IMR-90 (cell line): ENCODE results near the gene EHBP1L1. TPM values are rescaled to one million over a fixed set of nuclear protein-coding genes. Genes with fewer than 3 reads are reported as not detected.

ENCODE experiments used
- ATAC-seq: fragments of 200-7000 bp; cut with Tn5 transposase; 2 replicates; pipeline ENCODE4 v1.9.1; 2020; ENCODE audit warnings: low read depth, mild to moderate bottlenecking, moderate library complexity
- BruUV-seq: library from RNA; stranded (reverse); fragments of 400-500 nt; replicated peaks from 2 replicates; lab custom pipeline; 2021; lab: Mats Ljungman, UMichigan
- CTCF ChIA-PET: fragments of 300-600 bp; formaldehyde crosslinking; extraction: SDS; loops from one replicate; lab custom pipeline; 2021; ENCODE audit warnings: antibody characterized with exemption; lab: Yijun Ruan, JAX
- POLR2A ChIA-PET: fragments of 300-600 bp; sonication (Branson Sonifier 250); formaldehyde crosslinking; loops from one replicate; lab custom pipeline; 2022; ENCODE audit warnings: antibody characterized with exemption; ENCODE audit not compliant: unreplicated experiment; lab: Charles Lee
- DNase-seq: peaks from one replicate; pipeline ENCODE4 v3.0.0; 2013
- H2AFZ ChIP-seq: replicated peaks from 2 replicates; pipeline ENCODE3; 2013; ENCODE audit warnings: low read length, mild to moderate bottlenecking; ENCODE audit not compliant: poor library complexity
- H2AK5ac ChIP-seq: 2 replicates; pipeline ENCODE4 v1.6.1; 2013; ENCODE audit warnings: low read depth, low read length, inconsistent platforms
- H2AK9ac ChIP-seq: replicated peaks from 2 replicates; pipeline ENCODE3; 2013; ENCODE audit warnings: mild to moderate bottlenecking, low read depth, low read length, moderate library complexity; ENCODE audit not compliant: poor library complexity
- H2BK120ac ChIP-seq: 2 replicates; pipeline ENCODE4 v1.6.1; 2013; ENCODE audit warnings: low read depth, low read length, inconsistent platforms
- H2BK15ac ChIP-seq: 3 replicates; pipeline ENCODE4 v1.6.1; 2013; ENCODE audit warnings: low read depth, low read length, inconsistent platforms
- H2BK20ac ChIP-seq: 2 replicates; pipeline ENCODE4 v1.6.1; 2013; ENCODE audit warnings: low read depth, mild to moderate bottlenecking, inconsistent platforms, low read length, moderate library complexity
- H2BK5ac ChIP-seq: 2 replicates; pipeline ENCODE4 v1.6.1; 2013; ENCODE audit warnings: mild to moderate bottlenecking, low read depth, low read length, inconsistent platforms; ENCODE audit not compliant: poor library complexity, severe bottlenecking
- H3K14ac ChIP-seq: replicated peaks from 2 replicates; pipeline ENCODE4 v1.6.1; 2013; ENCODE audit warnings: low read depth, low read length, inconsistent platforms
- H3K18ac ChIP-seq: 2 replicates; pipeline ENCODE4 v1.6.1; 2013; ENCODE audit warnings: low read depth, low read length, control low read depth
- H3K23ac ChIP-seq: 2 replicates; pipeline ENCODE4 v1.6.1; 2013; ENCODE audit warnings: low read depth, low read length, inconsistent platforms
- H3K27ac ChIP-seq: 2 replicates; pipeline ENCODE4 v1.5.1; 2013; ENCODE audit warnings: mild to moderate bottlenecking, control low read depth, low read length; ENCODE audit not compliant: insufficient read depth
- H3K27me3 ChIP-seq: 2 replicates; pipeline ENCODE4 v1.6.1; 2013; ENCODE audit warnings: low read length; ENCODE audit not compliant: control insufficient read depth, insufficient read depth
- H3K36me3 ChIP-seq: 2 replicates; pipeline ENCODE4 v1.6.1; 2013; ENCODE audit warnings: low read length, mixed read lengths; ENCODE audit not compliant: control insufficient read depth, insufficient read depth
- H3K4ac ChIP-seq: 2 replicates; pipeline ENCODE4 v1.6.1; 2013; ENCODE audit warnings: low read depth, low read length, inconsistent platforms
- H3K4me1 ChIP-seq: 2 replicates; pipeline ENCODE4 v1.6.1; 2013; ENCODE audit warnings: low read length, mixed read lengths; ENCODE audit not compliant: control insufficient read depth, insufficient read depth
- H3K4me2 ChIP-seq: 2 replicates; pipeline ENCODE4 v1.6.1; 2013; ENCODE audit warnings: low read depth, mild to moderate bottlenecking, control low read depth, low read length, moderate library complexity
- H3K4me3 ChIP-seq: 2 replicates; pipeline ENCODE4 v1.5.1; 2013; ENCODE audit warnings: low read depth, mild to moderate bottlenecking, control low read depth, low read length, moderate library complexity; ENCODE audit not compliant: insufficient read depth
- H3K56ac ChIP-seq: 2 replicates; pipeline ENCODE4 v1.6.1; 2013; ENCODE audit warnings: low read length, inconsistent platforms; ENCODE audit not compliant: insufficient read depth; ENCODE audit errors: extremely low read depth
- H3K79me1 ChIP-seq, 2 experiments: 2 replicates each; pipeline ENCODE4 v1.6.1; 2013; ENCODE audit warnings: low read length in 2 of 2, inconsistent platforms in 1 of 2, low read depth in 1 of 2
- H3K9ac ChIP-seq: 2 replicates; pipeline ENCODE4 v1.6.1; 2013; ENCODE audit warnings: low read depth, low read length, control low read depth
- H3K9me1 ChIP-seq: 2 replicates; pipeline ENCODE4 v1.6.1; 2013; ENCODE audit warnings: low read length, inconsistent platforms; ENCODE audit not compliant: insufficient read depth
- H3K9me3 ChIP-seq: 2 replicates; pipeline ENCODE4 v1.6.1; 2013; ENCODE audit warnings: low read length; ENCODE audit not compliant: control insufficient read depth, insufficient read depth
- H4K20me1 ChIP-seq: 2 replicates; pipeline ENCODE4 v1.6.1; 2013; ENCODE audit warnings: low read length, inconsistent platforms; ENCODE audit not compliant: insufficient read depth
- H4K5ac ChIP-seq: 2 replicates; pipeline ENCODE4 v1.6.1; 2013; ENCODE audit warnings: mild to moderate bottlenecking, low read depth, low read length, control low read depth
- H4K8ac ChIP-seq, 2 experiments: 2 replicates each; pipeline ENCODE4 v1.6.1; 2013; ENCODE audit warnings: low read depth in 2 of 2, low read length in 2 of 2, control low read depth in 1 of 2, inconsistent platforms in 1 of 2
- H4K91ac ChIP-seq: 2 replicates; pipeline ENCODE4 v1.6.1; 2013; ENCODE audit warnings: low read depth, low read length, inconsistent platforms; ENCODE audit not compliant: insufficient read depth
- CEBPB ChIP-seq: IDR thresholded peaks from 2 replicates; pipeline ENCODE4 v1.6.1; 2012; ENCODE audit warnings: low read depth, low read length, improper control_type of control experiment
- FOS ChIP-seq: fragments of 150-350 bp; IDR thresholded peaks from 2 replicates; pipeline ENCODE4 v1.6.1; 2016; ENCODE audit warnings: low read depth, low read length
- MAFK ChIP-seq: IDR thresholded peaks from 2 replicates; pipeline ENCODE4 v1.6.1; 2012; ENCODE audit warnings: low read depth, low read length, improper control_type of control experiment
- MAZ ChIP-seq: IDR thresholded peaks from 2 replicates; pipeline ENCODE4 v1.6.1; 2012; ENCODE audit warnings: low read depth, mild to moderate bottlenecking, low read length, improper control_type of control experiment, moderate library complexity, borderline replicate concordance
- MXI1 ChIP-seq: IDR thresholded peaks from 2 replicates; pipeline ENCODE4 v1.6.1; 2012; ENCODE audit warnings: low read depth, mild to moderate bottlenecking, low read length, moderate library complexity, borderline replicate concordance
- NFE2L2 ChIP-seq: fragments of 150-350 bp; IDR thresholded peaks from 2 replicates; pipeline ENCODE4 v1.6.1; 2016; ENCODE audit warnings: low read depth, mild to moderate bottlenecking, low read length
- RCOR1 ChIP-seq: IDR thresholded peaks from 2 replicates; pipeline ENCODE4 v1.6.1; 2012; ENCODE audit warnings: mild to moderate bottlenecking, low read length, improper control_type of control experiment; ENCODE audit not compliant: insufficient replicate concordance
- RFX5 ChIP-seq: IDR thresholded peaks from 2 replicates; pipeline ENCODE4 v1.8.0; 2012; ENCODE audit warnings: low read depth, mild to moderate bottlenecking, low read length, moderate library complexity
- WGBS, 2 experiments: methylation state at CpG; one replicate each; pipeline versions ENCODE4 v1.1.5 to v1.1.7; 2013; ENCODE audit warnings: missing lambda C conversion rate in 2 of 2; ENCODE audit not compliant: insufficient read length in 1 of 2; ENCODE audit errors: extremely low coverage in 2 of 2; 5-methylcytosine and 5-hydroxymethylcytosine counted together
- dilution Hi-C: fragments of 300-500 bp; cut with HindIII; formaldehyde crosslinking; loops from one replicate; pipeline ENCODE4 v1.14.3; 2018; ENCODE audit warnings: low sequenced_read_pairs; ENCODE audit not compliant: unreplicated experiment
- in situ Hi-C: fragments of 300-500 bp; cut with MboI; formaldehyde crosslinking; loops from 3 replicates; pipeline ENCODE4 v1.14.3; 2019; ENCODE audit warnings: low sequenced_read_pairs, inconsistent platforms, mixed read lengths
- intact Hi-C: fragments of 100-400 bp; cut with micrococcal nuclease; formaldehyde crosslinking; loops from 2 replicates; pipeline ENCODE4 v1.10.0; 2022
- polyA plus RNA-seq, 3 experiments: library from polyadenylated mRNA; depleted of rRNA; stranded (reverse); fragments of >200 nt; gene quantifications; 2 replicates each; pipeline ENCODE4 v1.2.3, GENCODE V29; 2012; ENCODE audit warnings: low replicate concordance in 1 of 3
- total RNA-seq: library from RNA; depleted of rRNA; stranded (reverse); fragments of >200 nt; gene quantifications from 2 replicates; pipeline ENCODE4 v1.2.3, GENCODE V29; 2012
- TF ChIP-seq, protein P1 (sequence below): fragments of 150-350 bp; IDR thresholded peaks from 2 replicates; pipeline ENCODE4 v1.6.1; 2017; ENCODE audit warnings: mild to moderate bottlenecking, antibody characterized with exemption, low read length, low read depth
- TF ChIP-seq, protein P2 (sequence below): conservative IDR thresholded peaks from 2 replicates; pipeline ENCODE4 v1.5.1; 2012; ENCODE audit warnings: mild to moderate bottlenecking, low read depth, low read length, improper control_type of control experiment
- TF ChIP-seq, protein P3 (sequence below): fragments of 150-350 bp; IDR thresholded peaks from 2 replicates; pipeline ENCODE4 v1.6.1; 2016; ENCODE audit warnings: low read depth, mild to moderate bottlenecking, low read length, moderate library complexity, borderline replicate concordance

Gene EHBP1L1
- total and polyA plus RNA-seq, 2 of the 4 experiments (the other 2 are of a cell fraction): 10.0 to 27.4 TPM

DNA sequence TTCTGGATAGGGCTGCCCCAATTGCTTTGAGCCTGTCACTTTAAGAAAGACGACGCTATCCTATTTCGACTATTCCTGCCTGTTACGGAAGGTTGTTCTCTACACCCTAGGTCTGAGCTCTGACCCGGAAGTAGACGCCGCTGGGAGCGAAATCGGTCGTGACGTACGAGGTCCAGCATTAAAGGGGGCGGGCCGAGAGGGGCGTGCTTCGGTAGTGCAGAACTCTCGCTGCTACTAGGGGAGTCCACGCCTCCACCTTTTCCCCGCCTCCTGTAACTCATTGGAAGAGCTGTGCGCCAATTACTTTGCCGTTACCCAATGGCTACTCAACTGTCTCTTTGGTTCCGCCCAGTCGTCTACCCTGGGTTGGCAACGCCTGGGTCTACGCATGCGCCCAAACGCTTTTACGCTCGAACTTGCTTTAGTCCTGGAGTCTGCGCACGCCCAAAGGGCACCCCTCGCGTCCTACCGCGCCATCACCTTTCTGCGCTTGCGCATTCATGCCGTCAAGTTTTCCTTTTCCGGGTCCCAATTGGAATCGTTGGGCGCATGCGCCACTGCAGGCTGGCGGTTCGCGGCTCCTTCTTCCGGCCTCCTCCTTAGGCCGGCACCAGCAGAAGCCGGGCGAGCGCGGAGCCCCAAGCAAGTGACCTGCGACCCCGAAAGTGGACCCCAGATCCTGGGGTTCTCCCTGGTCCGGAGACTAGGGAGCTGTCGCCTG lies 39.5 kb downstream of the EHBP1L1 start, which contains the start of gene PCNX3:
PCNX3 (plus strand) TSS at position 548 of the 721 bp plus-strand sequence. CDS start 536 bp downstream, outside the sequence.
- Histone ChIP-seq H3K79me1 (peaks cover 7 to 67% of the 10 kb centered on the region in 2 experiments; a peak in 3 of 4 replicates), H2AK9ac (peak within 1 kb of the TSS; percentile 100), H3K9ac (peak within 1 kb of the TSS; percentile 96), H2BK120ac (peak within 1 kb of the TSS; percentile 56; the same call in 1 of the 2 replicates), H3K4me3 (peak within 1 kb of the TSS; percentile 90), H3K23ac (peak within 1 kb of the TSS; percentile 98), H3K56ac (peak within 1 kb of the TSS; percentile 73), H4K8ac (peak within 1 kb of the TSS; percentile 72 to 93; a peak in 3 of 4 replicates), H3K4me1 (peaks cover 19% of the 10 kb centered on the region), H3K4ac (peak within 1 kb of the TSS; percentile 95), H3K9me1 (0 out of 2 replicates have a peak, but pooled peaks cover 9% of the 10 kb centered on the region), H3K18ac (no peak within 1 kb of the TSS), H4K20me1 (peaks cover 26% of the 10 kb centered on the region), H2AK5ac (peak within 1 kb of the TSS; percentile 99), H3K14ac (peak within 1 kb of the TSS; percentile 100), H3K4me2 (peak within 1 kb of the TSS; percentile 93), H2BK5ac (peak within 1 kb of the TSS; percentile 95), H4K91ac (peak within 1 kb of the TSS; percentile 99; the same call in 1 of the 2 replicates), H3K9me3 (no peaks in the 10 kb centered on the region), H3K27me3 (no peaks in the 10 kb centered on the region), H3K27ac (peak within 1 kb of the TSS; percentile 93), H2BK20ac (no peak within 1 kb of the TSS), H2AFZ (peak within 1 kb of the TSS; percentile 91), H4K5ac (peak within 1 kb of the TSS; percentile 6; the same call in 1 of the 2 replicates), H3K36me3 (peaks cover 24% of the 10 kb centered on the region; the same call in 1 of the 2 replicates), H2BK15ac (no peak within 1 kb of the TSS)
- in situ Hi-C loops (no loop called here), dilution Hi-C loops (no loop called here), intact Hi-C loops (no loop called here)
- ATAC-seq: peak; percentile 86
- ChIA-PET POLR2A (interaction anchor here (0.9 to 1.0 kb wide), 3 partner anchors 107 to 243 kb away, joined by 3 to 4 read pairs (median 3); no protein-coding TSS in a partner anchor), CTCF (interaction anchor here (0.6 kb wide), 2 partner anchors 33 to 381 kb away, joined by 3 read pairs; no protein-coding TSS in a partner anchor)
- DNase-seq: peak; percentile 100
- TF ChIP-seq, protein P1, sequence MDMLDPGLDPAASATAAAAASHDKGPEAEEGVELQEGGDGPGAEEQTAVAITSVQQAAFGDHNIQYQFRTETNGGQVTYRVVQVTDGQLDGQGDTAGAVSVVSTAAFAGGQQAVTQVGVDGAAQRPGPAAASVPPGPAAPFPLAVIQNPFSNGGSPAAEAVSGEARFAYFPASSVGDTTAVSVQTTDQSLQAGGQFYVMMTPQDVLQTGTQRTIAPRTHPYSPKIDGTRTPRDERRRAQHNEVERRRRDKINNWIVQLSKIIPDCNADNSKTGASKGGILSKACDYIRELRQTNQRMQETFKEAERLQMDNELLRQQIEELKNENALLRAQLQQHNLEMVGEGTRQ: no peak
- TF ChIP-seq MAZ (peak; percentile 73; the same call in 1 of the 2 replicates), NFE2L2 (no peak; the same call in 1 of the 2 replicates), FOS (peak; percentile 65; the same call in 1 of the 2 replicates), RCOR1 (no peak), MXI1 (peak; percentile 69; the same call in 1 of the 2 replicates), MAFK (peak; percentile 3; the same call in 1 of the 2 replicates), RFX5 (peak; percentile 17; the same call in 1 of the 2 replicates), CEBPB (peak; percentile 57)
- TF ChIP-seq, protein P2, sequence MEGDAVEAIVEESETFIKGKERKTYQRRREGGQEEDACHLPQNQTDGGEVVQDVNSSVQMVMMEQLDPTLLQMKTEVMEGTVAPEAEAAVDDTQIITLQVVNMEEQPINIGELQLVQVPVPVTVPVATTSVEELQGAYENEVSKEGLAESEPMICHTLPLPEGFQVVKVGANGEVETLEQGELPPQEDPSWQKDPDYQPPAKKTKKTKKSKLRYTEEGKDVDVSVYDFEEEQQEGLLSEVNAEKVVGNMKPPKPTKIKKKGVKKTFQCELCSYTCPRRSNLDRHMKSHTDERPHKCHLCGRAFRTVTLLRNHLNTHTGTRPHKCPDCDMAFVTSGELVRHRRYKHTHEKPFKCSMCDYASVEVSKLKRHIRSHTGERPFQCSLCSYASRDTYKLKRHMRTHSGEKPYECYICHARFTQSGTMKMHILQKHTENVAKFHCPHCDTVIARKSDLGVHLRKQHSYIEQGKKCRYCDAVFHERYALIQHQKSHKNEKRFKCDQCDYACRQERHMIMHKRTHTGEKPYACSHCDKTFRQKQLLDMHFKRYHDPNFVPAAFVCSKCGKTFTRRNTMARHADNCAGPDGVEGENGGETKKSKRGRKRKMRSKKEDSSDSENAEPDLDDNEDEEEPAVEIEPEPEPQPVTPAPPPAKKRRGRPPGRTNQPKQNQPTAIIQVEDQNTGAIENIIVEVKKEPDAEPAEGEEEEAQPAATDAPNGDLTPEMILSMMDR: no peak
- TF ChIP-seq, protein P3, sequence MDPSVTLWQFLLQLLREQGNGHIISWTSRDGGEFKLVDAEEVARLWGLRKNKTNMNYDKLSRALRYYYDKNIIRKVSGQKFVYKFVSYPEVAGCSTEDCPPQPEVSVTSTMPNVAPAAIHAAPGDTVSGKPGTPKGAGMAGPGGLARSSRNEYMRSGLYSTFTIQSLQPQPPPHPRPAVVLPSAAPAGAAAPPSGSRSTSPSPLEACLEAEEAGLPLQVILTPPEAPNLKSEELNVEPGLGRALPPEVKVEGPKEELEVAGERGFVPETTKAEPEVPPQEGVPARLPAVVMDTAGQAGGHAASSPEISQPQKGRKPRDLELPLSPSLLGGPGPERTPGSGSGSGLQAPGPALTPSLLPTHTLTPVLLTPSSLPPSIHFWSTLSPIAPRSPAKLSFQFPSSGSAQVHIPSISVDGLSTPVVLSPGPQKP: no peak
- no TSS peak for BruUV-seq
- 1% methylated on average over 29 of the region's 55 CpGs; no CpG with 5 or more reads in 1 of the 2 experiments for whole genome bisulfite sequencing, 2 experiments
